ENCODE data around the gene NPAP1. TPM values are rescaled to one million over a fixed set of nuclear protein-coding genes. Genes with fewer than 3 reads are reported as not detected.
"Not testable (repeated sequence)": the region's sequence is repeated elsewhere in the genome, so short reads cannot be mapped to it uniquely, and the experiment has no call there.

NPAP1 gene
- not detected in 2 replicates for total RNA-seq (2014; rRNA removed; shearing (Covaris generic))

- no peak for DNase-seq (ENCODE audit: low spot score)
Observed at GRCh38 chr15:24675332-24676144, at the start of gene NPAP1. TSS of gene NPAP1 (plus strand) at chr15:24675775. CDS start at chr15:24675868, 93 bp downstream.

- no peak for DNase-seq (ENCODE audit: low spot score)
Observed at GRCh38 chr15:24627443-24627842, 48.1 kb upstream of the NPAP1 start.

GRCh38 chr15:24633082-24633481 lies 42.5 kb upstream of the NPAP1 start:
- no peak for DNase-seq (ENCODE audit: low spot score)

GRCh38 chr15:24639412-24639811 lies 36.2 kb upstream of the NPAP1 start:
- DNase-seq (ENCODE audit: low spot score): not testable (repeated sequence)

GRCh38 chr15:24645627-24646026 lies 29.9 kb upstream of the NPAP1 start:
- no peak for DNase-seq (ENCODE audit: low spot score)

GRCh38 chr15:24659622-24660021 lies 16.0 kb upstream of the NPAP1 start:
- DNase-seq (ENCODE audit: low spot score): no peak

GRCh38 chr15:24662991-24663390 lies 12.6 kb upstream of the NPAP1 start:
- DNase-seq (ENCODE audit: low spot score): no peak

GRCh38 chr15:24676431-24676830 lies 856 bp downstream of the NPAP1 start:
- DNase-seq (ENCODE audit: low spot score): no peak

GRCh38 chr15:24678485-24678884 lies 2.9 kb downstream of the NPAP1 start:
- DNase-seq (ENCODE audit: low spot score): no peak

GRCh38 chr15:24682002-24682401 lies 6.4 kb downstream of the NPAP1 start:
- no peak for DNase-seq (ENCODE audit: low spot score)

GRCh38 chr15:24682905-24683304 lies 7.3 kb downstream of the NPAP1 start:
- DNase-seq (ENCODE audit: low spot score): not testable (repeated sequence)

GRCh38 chr15:24683736-24684135 lies 8.2 kb downstream of the NPAP1 start:
- DNase-seq (ENCODE audit: low spot score): no peak

GRCh38 chr15:24684313-24684712 lies 8.7 kb downstream of the NPAP1 start:
- DNase-seq (ENCODE audit: low spot score): no peak

- no peak for DNase-seq (ENCODE audit: low spot score)
Observed at GRCh38 chr15:24696201-24696600, 20.6 kb downstream of the NPAP1 start.

- no peak for DNase-seq (ENCODE audit: low spot score)
Observed at GRCh38 chr15:24696842-24697241, 21.3 kb downstream of the NPAP1 start.

GRCh38 chr15:24718289-24719082 lies 42.9 kb downstream of the NPAP1 start:
- no peak for DNase-seq (ENCODE audit: low spot score)

GRCh38 chr15:24729760-24730159 lies 54.2 kb downstream of the NPAP1 start:
- no peak for DNase-seq (ENCODE audit: low spot score)

All from H4 (cell line).